Prostate gland (tissue), 2 donors: ENCODE results near the gene LMBRD2.

Source experiments
- CTCF ChIP-seq, 4 experiments: fragments of 200-600 bp in 2 of 4; fragments of 450-650 bp in 2 of 4; sonication (generic) in 2 of 4; IDR thresholded peaks; 1 replicate in 3 of 4; 2 replicates in 1 of 4; pipeline ENCODE4 v1.5.1; 2016 to 2019; ENCODE audit warnings: antibody characterized with exemption in 4 of 4, mild to moderate bottlenecking in 2 of 4, moderate library complexity in 2 of 4
- POLR2A ChIP-seq: fragments of 450-650 bp; IDR thresholded peaks from one replicate; pipeline ENCODE4 v1.6.1; 2016; ENCODE audit warnings: antibody characterized with exemption, mild to moderate bottlenecking
- POLR2AphosphoS5 ChIP-seq: sonication (generic); formaldehyde crosslinking; IDR thresholded peaks from one replicate; pipeline ENCODE4 v1.6.1; 2017; ENCODE audit warnings: antibody characterized with exemption

- TF ChIP-seq POLR2A (no peak), CTCF (IDR thresholded peaks at IDR 0.05) (no peak), POLR2AphosphoS5 (no peak)
These were observed 78.0 kb downstream of the LMBRD2 start for GRCh38 chr5:36073595-36074216.
